GM23338 (cell line): ENCODE data around the gene ABHD14A.

Experiments
- EZH2 ChIP-seq: fragments of 200-600 bp; sonication (generic); IDR thresholded peaks from one replicate; pipeline ENCODE4 v1.8.0; 2017; ENCODE audit warnings: antibody characterized with exemption, mild to moderate bottlenecking, low read depth; ENCODE audit not compliant: unreplicated experiment
- TF ChIP-seq, protein P1 (sequence below), 2 experiments: fragments of 200-600 bp in 1 of 2; sonication (generic) in 1 of 2; conservative IDR thresholded peaks; 2 replicates each; pipeline versions ENCODE4 v1.5.1 to v1.6.1; 2016 to 2017; ENCODE audit warnings: antibody characterized with exemption in 2 of 2, low read depth in 2 of 2, mild to moderate bottlenecking in 2 of 2, moderate library complexity in 1 of 2
- TF ChIP-seq, protein P2 (sequence below): IDR thresholded peaks from one replicate; pipeline ENCODE4 v1.6.1; 2018; ENCODE audit warnings: antibody characterized with exemption; ENCODE audit not compliant: unreplicated experiment

GRCh38 chr3:51983578-51984268, 8.9 kb downstream of the ABHD14A start:
- TF ChIP-seq EZH2 = no peak
- TF ChIP-seq, protein P1, sequence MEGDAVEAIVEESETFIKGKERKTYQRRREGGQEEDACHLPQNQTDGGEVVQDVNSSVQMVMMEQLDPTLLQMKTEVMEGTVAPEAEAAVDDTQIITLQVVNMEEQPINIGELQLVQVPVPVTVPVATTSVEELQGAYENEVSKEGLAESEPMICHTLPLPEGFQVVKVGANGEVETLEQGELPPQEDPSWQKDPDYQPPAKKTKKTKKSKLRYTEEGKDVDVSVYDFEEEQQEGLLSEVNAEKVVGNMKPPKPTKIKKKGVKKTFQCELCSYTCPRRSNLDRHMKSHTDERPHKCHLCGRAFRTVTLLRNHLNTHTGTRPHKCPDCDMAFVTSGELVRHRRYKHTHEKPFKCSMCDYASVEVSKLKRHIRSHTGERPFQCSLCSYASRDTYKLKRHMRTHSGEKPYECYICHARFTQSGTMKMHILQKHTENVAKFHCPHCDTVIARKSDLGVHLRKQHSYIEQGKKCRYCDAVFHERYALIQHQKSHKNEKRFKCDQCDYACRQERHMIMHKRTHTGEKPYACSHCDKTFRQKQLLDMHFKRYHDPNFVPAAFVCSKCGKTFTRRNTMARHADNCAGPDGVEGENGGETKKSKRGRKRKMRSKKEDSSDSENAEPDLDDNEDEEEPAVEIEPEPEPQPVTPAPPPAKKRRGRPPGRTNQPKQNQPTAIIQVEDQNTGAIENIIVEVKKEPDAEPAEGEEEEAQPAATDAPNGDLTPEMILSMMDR (conservative IDR thresholded peaks at IDR 0.05; ENCODE audit: low read depth in 2 of 2) = no peak
- TF ChIP-seq, protein P2, sequence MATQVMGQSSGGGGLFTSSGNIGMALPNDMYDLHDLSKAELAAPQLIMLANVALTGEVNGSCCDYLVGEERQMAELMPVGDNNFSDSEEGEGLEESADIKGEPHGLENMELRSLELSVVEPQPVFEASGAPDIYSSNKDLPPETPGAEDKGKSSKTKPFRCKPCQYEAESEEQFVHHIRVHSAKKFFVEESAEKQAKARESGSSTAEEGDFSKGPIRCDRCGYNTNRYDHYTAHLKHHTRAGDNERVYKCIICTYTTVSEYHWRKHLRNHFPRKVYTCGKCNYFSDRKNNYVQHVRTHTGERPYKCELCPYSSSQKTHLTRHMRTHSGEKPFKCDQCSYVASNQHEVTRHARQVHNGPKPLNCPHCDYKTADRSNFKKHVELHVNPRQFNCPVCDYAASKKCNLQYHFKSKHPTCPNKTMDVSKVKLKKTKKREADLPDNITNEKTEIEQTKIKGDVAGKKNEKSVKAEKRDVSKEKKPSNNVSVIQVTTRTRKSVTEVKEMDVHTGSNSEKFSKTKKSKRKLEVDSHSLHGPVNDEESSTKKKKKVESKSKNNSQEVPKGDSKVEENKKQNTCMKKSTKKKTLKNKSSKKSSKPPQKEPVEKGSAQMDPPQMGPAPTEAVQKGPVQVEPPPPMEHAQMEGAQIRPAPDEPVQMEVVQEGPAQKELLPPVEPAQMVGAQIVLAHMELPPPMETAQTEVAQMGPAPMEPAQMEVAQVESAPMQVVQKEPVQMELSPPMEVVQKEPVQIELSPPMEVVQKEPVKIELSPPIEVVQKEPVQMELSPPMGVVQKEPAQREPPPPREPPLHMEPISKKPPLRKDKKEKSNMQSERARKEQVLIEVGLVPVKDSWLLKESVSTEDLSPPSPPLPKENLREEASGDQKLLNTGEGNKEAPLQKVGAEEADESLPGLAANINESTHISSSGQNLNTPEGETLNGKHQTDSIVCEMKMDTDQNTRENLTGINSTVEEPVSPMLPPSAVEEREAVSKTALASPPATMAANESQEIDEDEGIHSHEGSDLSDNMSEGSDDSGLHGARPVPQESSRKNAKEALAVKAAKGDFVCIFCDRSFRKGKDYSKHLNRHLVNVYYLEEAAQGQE = no peak
